ENCODE results near the gene KCND3. TPM values are rescaled to one million over a fixed set of nuclear protein-coding genes. Genes with fewer than 3 reads are reported as not detected.

The KCND3 gene
- total RNA-seq, 3 donors from 2014 or later (not counting 1 experiment from before 2014, with no cell fraction given), result 0.07 to 0.16 TPM; not detected in 1

- H3K27me3 ChIP-seq (ENCODE audit: control insufficient read depth, insufficient read depth, low read length), result peaks cover 2% of the 10 kb centered on the region
- H3K36me3 Mint-ChIP-seq, result no peaks in the 10 kb centered on the region
- H3K27me3 Mint-ChIP-seq (ENCODE audit: low read depth in 2 of 2), result peaks cover 23 to 50% of the 10 kb centered on the region in 2 donors
- ATAC-seq, result no peak
- H3K27ac Mint-ChIP-seq, result no peak overlapping the region
- H3K36me3 ChIP-seq (ENCODE audit: control insufficient read depth, insufficient read depth, low read length), result no peaks in the 10 kb centered on the region
- no peak overlapping the region for H3K27ac ChIP-seq (ENCODE audit: low read length)
- no peak overlapping the region for H3K4me3 ChIP-seq (ENCODE audit: low read length)
- WGBS (ENCODE audit: insufficient coverage), result 96% methylated on average over 37 of the region's 37 CpGs
- no peaks in the 10 kb centered on the region for H3K4me1 ChIP-seq (ENCODE audit: control insufficient read depth, insufficient read depth, low read length)
- H3K4me1 Mint-ChIP-seq, result no peaks in the 10 kb centered on the region
- no peaks in the 10 kb centered on the region for H3K9me3 Mint-ChIP-seq
- no peak overlapping the region for H3K4me3 Mint-ChIP-seq
- no peak for DNase-seq
- TF ChIP-seq CTCF (IDR thresholded peaks at IDR 0.05), result no peak
- H3K9me3 ChIP-seq (ENCODE audit: control insufficient read depth, insufficient read depth, low read length), result no peaks in the 10 kb centered on the region
- intact Hi-C loops (cut with micrococcal nuclease), result no loop called here
These were observed 7.6 kb downstream of the KCND3 start for GRCh38 chr1:111981871-111982270.

GRCh38 chr1:111981090-111981489, 8.4 kb downstream of the KCND3 start:
- Mint-ChIP-seq H3K4me3 (no peak overlapping the region), H3K27ac (no peak overlapping the region), H3K9me3 (no peaks in the 10 kb centered on the region), H3K36me3 (no peaks in the 10 kb centered on the region), H3K27me3 (ENCODE audit: low read depth in 2 of 2) (peaks cover 24 to 50% of the 10 kb centered on the region in 2 donors), H3K4me1 (no peaks in the 10 kb centered on the region)
- DNase-seq (no peak), ATAC-seq (no peak)
- no peak for TF ChIP-seq CTCF (IDR thresholded peaks at IDR 0.05)
- H3K27me3 ChIP-seq (ENCODE audit: control insufficient read depth, insufficient read depth, low read length), result no peaks in the 10 kb centered on the region
- H3K4me3 ChIP-seq (ENCODE audit: low read length), result no peak overlapping the region
- 59% methylated on average over 7 of the region's 7 CpGs for WGBS (ENCODE audit: insufficient coverage)
- H3K9me3 ChIP-seq (ENCODE audit: control insufficient read depth, insufficient read depth, low read length), result no peaks in the 10 kb centered on the region
- H3K4me1 ChIP-seq (ENCODE audit: control insufficient read depth, insufficient read depth, low read length), result no peaks in the 10 kb centered on the region
- H3K36me3 ChIP-seq (ENCODE audit: control insufficient read depth, insufficient read depth, low read length), result no peaks in the 10 kb centered on the region
- intact Hi-C loops (cut with micrococcal nuclease), result no loop called here
- H3K27ac ChIP-seq (ENCODE audit: low read length), result no peak overlapping the region

- H3K4me3 Mint-ChIP-seq, result no peak overlapping the region
- no peaks in the 10 kb centered on the region for H3K36me3 ChIP-seq (ENCODE audit: control insufficient read depth, insufficient read depth, low read length)
- WGBS (ENCODE audit: insufficient coverage), result 73% methylated on average over 6 of the region's 6 CpGs
- DNase-seq (no peak), ATAC-seq (no peak)
- H3K27me3 ChIP-seq (ENCODE audit: control insufficient read depth, insufficient read depth, low read length), result no peaks in the 10 kb centered on the region
- TF ChIP-seq CTCF (IDR thresholded peaks at IDR 0.05), result no peak
- peaks cover 28 to 52% of the 10 kb centered on the region in 2 donors for H3K27me3 Mint-ChIP-seq (ENCODE audit: low read depth in 2 of 2)
- intact Hi-C loops (cut with micrococcal nuclease), result no loop called here
- no peaks in the 10 kb centered on the region for H3K9me3 Mint-ChIP-seq
- no peaks in the 10 kb centered on the region for H3K4me1 ChIP-seq (ENCODE audit: control insufficient read depth, insufficient read depth, low read length)
- no peaks in the 10 kb centered on the region for H3K36me3 Mint-ChIP-seq
- H3K27ac ChIP-seq (ENCODE audit: low read length), result no peak overlapping the region
- no peak overlapping the region for H3K27ac Mint-ChIP-seq
- no peaks in the 10 kb centered on the region for H3K4me1 Mint-ChIP-seq
- no peaks in the 10 kb centered on the region for H3K9me3 ChIP-seq (ENCODE audit: control insufficient read depth, insufficient read depth, low read length)
- H3K4me3 ChIP-seq (ENCODE audit: low read length), result no peak overlapping the region
These were observed 8.8 kb downstream of the KCND3 start for GRCh38 chr1:111980686-111981085.

GRCh38 chr1:111978695-111979094, 10.8 kb downstream of the KCND3 start:
- ATAC-seq (no peak), DNase-seq (no peak)
- H3K4me3 ChIP-seq (ENCODE audit: low read length), result no peak overlapping the region
- H3K36me3 Mint-ChIP-seq, result no peaks in the 10 kb centered on the region
- TF ChIP-seq CTCF (IDR thresholded peaks at IDR 0.05), result no peak
- peaks cover 3% of the 10 kb centered on the region for H3K27me3 ChIP-seq (ENCODE audit: control insufficient read depth, insufficient read depth, low read length)
- H3K9me3 Mint-ChIP-seq, result no peaks in the 10 kb centered on the region
- no peaks in the 10 kb centered on the region for H3K36me3 ChIP-seq (ENCODE audit: control insufficient read depth, insufficient read depth, low read length)
- no peaks in the 10 kb centered on the region for H3K9me3 ChIP-seq (ENCODE audit: control insufficient read depth, insufficient read depth, low read length)
- WGBS (ENCODE audit: insufficient coverage), result 56% methylated on average over 1 of the region's 1 CpG
- no peak overlapping the region for H3K4me3 Mint-ChIP-seq
- no peaks in the 10 kb centered on the region for H3K4me1 ChIP-seq (ENCODE audit: control insufficient read depth, insufficient read depth, low read length)
- no peaks in the 10 kb centered on the region for H3K4me1 Mint-ChIP-seq
- H3K27ac ChIP-seq (ENCODE audit: low read length), result no peak overlapping the region
- peaks cover 29 to 55% of the 10 kb centered on the region in 2 donors for H3K27me3 Mint-ChIP-seq (ENCODE audit: low read depth in 2 of 2)
- intact Hi-C loops (cut with micrococcal nuclease), result no loop called here
- H3K27ac Mint-ChIP-seq, result no peak overlapping the region

Data from natural killer cell (primary cell).